Renal cortex interstitium (tissue), 11 donors: ENCODE results near the gene LRRC37A3. TPM values are rescaled to one million over a fixed set of nuclear protein-coding genes. Genes with fewer than 3 reads are reported as not detected.
"Not testable (repeated sequence)": the region's sequence is repeated elsewhere in the genome, so short reads cannot be mapped to it uniquely, and the experiment has no call there.

ENCODE experiments used
- DNase-seq, 11 donors: peaks; one replicate each; pipeline ENCODE4 v3.0.0-alpha.2; 2013; ENCODE audit warnings: low read depth in 9 of 11, low spot score in 4 of 11; ENCODE audit errors: extremely low read depth in 1 of 11
- polyA plus RNA-seq, 3 donors: library from polyadenylated mRNA; unstranded; fragments of 120-200 nt; gene quantifications; one replicate each; pipeline ENCODE4 v1.2.1, GENCODE V29; 2013; ENCODE audit not compliant: insufficient read length in 3 of 3

LRRC37A3 gene
- polyA plus RNA-seq, 3 donors = 25.3 to 42.1 (median 25.6) TPM

DNA sequence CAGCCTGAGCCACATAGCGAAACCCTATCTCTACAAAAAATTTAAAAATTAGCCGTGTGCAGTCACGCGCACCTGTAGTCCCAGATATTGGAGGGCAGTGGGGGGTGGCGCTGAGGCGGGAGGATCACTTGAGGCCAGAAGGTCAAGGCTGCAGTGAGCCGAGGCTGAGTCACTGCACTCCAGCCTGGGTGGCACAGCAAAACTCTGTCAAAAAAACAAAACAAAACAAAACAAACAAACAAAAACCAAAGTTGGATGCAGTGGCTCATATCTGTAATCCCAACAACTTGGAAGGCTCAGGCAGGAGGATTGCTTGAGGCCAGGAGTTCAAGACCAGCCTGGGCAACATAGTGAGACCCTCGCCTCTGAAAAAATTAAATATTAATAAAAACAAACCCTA lies 75.4 kb downstream of the LRRC37A3 start:
- not testable (repeated sequence) for DNase-seq

DNA sequence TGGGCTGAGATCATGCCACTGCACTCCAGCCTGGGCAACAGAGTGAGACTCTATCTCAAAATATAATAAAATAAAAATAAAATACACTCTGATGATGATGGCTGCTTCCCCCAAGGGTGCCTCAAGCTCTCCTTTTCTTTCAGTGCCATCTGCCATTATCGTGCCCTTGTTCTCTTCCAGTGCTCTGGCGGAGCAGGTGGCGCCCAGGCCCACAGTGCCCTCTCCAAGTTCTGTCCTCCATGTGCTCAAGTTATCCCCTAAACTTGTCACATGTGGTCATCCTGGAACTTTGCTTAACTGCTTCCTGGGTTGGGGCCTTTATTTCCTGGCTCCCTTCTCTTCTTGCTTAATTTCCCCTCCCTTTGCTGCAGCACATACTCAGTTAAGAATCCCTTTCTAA lies 76.4 kb downstream of the LRRC37A3 start:
- not testable (repeated sequence) for DNase-seq

DNA sequence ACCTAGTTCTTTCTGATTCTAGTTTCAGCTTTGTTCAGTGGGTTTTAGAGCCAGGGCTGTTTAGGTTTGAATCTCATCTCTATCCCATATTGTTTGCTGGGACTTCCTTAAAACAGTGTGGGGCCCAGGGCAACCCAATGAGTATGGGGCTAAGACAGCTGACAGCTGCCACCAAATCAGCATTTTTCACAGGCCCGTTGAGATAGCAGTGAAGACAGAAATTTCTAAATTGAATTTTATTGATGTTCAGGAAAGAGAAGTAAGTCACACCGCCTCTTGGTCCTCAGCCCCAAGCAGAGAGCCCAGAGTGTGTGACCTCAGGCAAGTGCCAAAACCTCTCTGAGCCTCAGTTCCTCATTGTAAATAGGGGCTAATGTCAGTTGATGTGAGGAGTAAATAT lies 78.3 kb downstream of the LRRC37A3 start:
- not testable (repeated sequence) for DNase-seq

DNA sequence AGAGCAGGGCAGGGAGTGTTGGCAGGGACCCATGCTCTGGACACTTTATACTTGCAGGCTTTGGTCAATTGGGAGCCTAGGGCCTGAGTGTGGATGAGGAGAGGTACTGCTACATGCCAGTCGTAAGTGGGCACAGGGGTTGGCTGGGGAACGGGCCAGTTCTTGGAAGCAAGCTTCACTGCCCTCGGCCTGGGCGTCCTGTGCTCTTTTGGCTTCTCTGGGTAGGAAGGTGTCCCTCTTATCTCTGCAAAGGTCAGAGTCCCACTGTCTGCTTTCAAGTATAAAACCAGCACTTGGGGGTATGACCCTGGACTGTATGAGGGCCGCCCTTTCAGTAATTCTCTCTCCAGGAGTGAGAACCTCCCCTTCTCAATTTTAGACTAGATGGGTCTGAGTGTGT lies 80.8 kb downstream of the LRRC37A3 start:
- not testable (repeated sequence) for DNase-seq

DNA sequence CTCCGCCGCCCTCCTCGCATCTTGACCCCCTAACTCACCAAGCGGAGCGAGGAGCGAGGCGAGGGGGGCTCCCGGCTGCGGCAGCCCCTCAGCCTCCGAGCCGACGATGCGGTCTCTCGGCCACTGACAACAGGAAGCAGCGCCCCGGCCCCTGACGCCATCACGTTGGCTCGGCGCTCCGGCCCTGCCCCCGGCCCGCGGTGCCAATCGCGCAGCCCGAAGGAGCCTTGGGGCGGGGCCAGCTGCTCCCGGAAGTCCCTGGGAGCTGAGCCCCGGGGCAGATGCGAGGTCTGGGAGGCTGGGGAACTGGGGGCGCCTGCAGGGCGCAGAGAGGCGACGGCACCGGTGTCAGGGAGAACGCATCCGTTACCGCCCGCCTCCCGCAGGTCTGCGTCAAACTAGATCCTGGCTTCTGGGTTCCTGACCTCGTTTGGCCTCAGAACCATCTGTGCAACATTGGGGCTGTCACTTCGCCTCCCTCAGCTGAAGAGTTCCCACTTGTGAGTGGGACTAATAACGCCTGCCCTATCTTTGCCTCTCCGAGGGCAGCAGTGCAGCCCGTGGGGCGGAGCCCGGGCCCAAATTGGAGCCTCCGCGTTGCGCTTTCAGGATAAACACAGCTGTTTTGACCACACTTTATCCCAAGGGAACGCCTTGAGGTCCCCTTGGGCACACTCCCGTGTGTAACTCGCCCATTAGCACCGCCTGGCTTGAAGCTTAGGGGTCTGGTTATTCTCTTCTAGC lies 82.1 kb downstream of the LRRC37A3 start:
- DNase-seq = peak in 9 of 11 donors; percentile 43 to 69 (median 62)

DNA sequence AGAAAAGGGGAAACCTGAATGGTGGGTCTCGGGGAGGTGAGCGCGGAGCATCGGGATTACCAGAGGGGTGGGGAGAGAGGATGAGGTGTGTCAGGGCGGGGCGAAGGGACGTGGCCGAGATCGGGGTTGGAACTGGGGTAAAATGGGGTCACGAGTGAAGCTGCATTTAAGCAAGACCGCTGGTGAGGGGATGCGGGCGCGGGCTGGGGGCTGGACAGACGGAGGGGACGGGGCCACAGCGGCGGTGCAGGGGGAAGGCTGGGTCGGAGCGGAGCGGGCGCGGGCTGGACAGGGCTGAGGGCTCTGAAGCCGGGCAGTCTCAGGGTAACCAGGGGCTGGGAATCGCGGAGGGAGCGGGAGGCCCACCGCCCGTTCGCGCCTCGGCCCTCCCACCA lies 82.7 kb downstream of the LRRC37A3 start:
- DNase-seq = not testable (repeated sequence)

DNA sequence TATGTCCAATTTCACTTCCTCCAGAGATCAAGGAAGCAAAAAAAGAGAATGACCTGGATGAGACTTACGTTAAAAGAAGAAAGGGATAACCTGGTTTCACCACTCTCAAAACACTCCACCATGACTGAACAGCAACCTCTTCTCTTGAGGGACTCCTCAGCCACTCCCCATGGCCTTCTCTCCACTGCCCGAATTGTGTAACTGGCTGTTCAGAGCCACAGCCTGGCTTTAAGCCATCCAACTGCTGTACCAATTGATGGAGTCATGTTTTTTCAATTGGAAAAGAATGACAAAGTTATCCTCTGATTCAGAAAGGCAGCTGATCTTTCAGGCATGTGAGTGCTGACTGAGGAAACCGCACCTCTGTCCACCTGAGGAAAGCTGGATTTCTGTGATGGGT lies 85.2 kb downstream of the LRRC37A3 start:
- not testable (repeated sequence) for DNase-seq

DNA sequence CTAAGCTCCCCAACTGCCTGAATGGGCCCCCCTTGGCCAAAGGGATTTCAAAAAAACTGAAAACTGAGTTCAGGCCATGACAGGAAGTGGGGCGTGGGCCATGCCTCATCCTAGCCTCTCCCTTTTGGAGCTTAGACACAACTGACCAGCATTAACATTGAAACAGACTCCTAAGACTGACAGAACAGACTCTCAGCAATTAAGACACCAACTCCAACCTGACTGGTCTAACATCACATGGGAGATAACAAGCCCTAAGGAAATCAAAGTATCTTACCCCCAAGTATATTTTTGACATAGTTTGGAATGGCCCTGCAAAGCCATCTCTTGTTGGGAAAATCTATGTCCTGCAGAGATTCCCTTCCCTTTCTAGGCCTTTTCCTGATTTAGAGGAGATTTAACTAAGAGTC lies 88.6 kb downstream of the LRRC37A3 start:
- not testable (repeated sequence) for DNase-seq

DNA sequence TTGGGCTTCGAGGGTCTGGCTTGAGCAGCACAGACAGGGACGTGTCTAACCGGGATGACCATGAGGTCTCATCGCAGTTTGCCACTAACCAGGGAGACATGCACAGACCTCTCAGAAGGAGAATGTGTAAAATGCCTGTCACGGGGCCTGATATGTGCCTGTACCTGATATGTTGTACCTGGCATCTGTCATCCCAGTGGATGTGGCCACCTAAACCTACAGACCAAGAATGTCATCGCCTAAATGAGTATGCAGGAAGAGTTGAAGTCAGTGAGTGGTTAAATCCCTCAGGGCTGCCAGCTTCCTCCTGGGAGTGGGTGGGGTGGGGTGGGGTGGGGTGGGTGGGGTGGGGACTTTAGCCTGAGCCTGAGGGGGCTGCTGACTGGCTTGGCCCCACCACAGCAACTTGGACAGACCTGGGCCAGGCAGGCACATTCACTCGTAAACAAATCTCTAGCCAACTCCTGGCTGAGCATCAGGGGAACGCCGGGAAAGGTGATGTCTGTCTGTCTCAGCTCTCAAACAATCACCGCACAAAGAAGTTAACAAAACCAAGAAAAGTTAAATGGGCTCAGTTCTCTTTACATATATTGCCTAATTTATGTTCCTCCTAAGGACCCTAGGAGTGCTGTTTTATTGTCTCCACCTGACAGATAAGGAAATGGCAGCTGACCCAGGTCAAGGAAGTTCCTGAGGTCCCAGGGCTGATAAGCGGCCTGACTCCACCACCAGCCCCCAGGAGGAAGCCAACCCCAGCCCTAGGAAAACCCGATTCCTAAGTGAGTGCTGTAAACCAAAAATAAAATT lies 89.3 kb downstream of the LRRC37A3 start:
- DNase-seq = not testable (repeated sequence)

DNA sequence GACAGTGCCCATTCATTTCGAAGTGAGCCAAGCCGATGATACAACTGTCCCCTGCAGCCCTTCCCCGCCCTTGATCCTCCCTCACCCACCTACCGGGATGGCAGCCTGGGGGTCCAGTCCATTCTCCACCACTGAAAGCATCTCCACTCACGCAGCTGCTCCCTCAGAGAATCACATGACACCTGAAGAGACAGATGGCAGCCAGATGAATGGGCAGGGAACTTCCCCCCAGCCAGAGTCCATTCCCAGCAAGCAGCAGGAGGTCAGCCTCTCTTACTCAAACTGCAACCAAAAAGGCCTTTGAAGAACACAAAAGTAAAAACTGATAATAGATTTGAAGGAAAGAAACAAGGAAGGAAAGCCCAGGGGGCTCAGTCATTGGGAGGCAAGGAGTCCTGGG lies 90.2 kb downstream of the LRRC37A3 start:
- not testable (repeated sequence) for DNase-seq

DNA sequence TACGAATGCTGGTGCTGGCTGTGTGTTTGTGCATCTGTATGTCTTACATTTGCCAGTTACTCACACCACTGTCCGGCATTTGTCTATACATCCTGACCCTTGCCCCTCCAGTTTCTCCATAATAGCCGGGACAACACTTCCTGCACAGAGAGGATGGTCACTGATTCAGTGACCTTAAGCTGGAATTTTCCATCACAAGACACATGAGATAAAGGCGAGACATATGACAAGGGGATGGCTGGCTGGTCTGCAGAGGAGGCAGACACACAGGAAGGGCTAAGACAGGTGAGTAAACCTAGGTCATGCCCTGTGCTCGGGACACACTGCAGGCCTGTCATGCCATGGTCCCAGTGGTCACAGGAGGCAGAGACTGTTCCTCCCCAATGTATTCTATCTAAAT lies 100.4 kb downstream of the LRRC37A3 start:
- not testable (repeated sequence) for DNase-seq

DNA sequence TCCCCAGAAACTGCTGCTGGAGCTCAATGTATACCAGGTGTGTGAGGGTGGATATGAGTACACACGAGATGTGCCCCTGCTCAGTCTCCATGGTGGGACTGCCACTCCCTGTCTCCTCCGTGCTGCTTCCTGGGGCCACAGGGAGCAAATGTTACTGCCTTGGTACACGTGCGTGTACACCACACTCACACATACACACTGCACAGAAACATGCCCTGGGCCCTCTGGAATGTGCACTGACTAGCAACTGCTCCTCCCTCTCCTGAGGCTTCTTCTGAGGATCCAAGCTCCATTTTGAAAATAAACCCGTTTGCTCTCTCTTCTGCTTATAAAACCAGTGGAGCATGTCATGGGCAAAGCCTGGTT lies 103.5 kb downstream of the LRRC37A3 start:
- DNase-seq = not testable (repeated sequence)

DNA sequence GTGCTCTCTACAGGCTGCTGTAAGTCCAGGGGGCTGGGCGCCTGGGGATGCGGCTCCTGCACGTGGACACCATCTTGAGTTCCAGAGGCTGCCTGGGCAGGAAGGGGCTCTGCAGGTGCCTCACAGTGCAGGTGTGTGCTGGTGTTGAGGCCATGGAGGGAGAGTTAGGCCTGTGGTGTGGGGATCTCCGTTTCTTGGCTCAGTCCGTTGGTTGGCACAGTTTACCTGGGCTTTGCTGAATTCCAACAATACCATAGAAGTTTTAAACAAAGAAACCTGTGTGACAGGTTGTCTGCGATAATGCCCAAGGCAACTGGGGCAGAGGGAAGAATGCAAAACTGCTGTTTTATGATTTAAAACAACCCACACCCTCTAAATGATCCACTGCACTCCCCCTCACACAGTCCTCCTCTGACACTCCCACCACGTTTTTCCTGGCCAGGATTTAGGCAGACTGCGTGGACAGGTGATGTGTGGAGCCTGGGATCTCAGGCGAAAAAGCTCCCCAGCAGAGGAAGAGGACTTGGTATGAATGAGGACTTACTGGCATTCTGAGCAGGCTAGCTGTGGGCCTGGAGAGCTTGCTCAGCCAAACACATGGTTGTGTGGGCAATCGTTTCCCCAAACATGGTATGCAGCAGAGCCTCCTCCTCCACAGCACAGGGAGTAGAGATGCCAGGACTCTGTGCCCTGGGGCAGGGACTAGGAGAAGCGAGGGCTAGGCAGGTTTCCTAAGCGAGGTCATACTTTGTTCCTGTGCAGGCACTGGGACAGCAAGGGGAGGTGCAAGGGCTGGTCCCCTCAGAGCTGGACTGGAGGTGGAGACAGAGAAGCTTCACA lies 104.1 kb downstream of the LRRC37A3 start:
- DNase-seq = not testable (repeated sequence)

DNA sequence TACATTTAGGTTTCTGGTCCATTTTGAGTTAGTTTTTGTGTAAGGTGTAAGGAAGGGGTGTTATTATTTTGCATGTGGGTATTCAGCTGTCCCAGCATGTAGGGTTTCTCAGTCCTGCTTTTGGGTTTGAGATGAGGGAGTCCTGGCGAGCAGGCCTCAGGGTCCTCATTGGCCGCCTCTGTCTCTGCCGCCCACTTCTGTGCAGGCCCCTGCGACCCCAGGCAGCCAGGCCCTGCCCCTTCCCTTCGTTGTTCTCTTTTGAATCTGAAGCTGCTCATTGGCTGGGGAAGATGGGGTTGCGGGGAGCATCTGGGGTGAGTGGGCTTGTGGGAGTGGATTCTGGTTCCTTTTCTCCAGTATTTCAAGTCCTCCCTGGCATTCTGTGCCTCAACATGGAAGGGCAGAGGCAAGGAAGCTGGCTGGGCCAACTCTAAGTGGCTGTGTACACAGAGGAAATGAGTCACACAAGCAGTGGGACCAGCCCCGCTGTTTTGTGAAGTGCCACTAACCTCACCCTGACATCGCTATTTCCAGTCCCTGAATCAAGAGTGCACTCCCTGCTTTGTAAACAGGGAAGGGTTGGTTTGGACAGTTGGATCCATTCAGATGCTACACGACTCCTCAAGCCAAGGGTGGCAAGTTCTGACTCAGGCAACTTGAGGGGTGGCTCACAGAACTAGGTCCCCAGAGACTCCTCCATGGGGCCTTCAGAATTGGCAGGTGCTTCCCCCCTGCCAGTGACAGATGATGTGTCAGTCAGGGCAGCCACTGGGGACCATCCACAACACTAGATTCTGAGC lies 110.9 kb downstream of the LRRC37A3 start:
- DNase-seq = not testable (repeated sequence)

Other genes starting within 250 kb of the LRRC37A3 start
- 10 to 100 TPM; 63.8 to 77.8 (median 69.1) TPM for gene GNA13, start 137.3 kb upstream of the LRRC37A3 start, polyA plus RNA-seq
- 10 to 100 TPM; 14.1 to 17.1 (median 15.7) TPM for gene RGS9, start 217.9 kb upstream of the LRRC37A3 start, polyA plus RNA-seq